Measurements from ENCODE around the gene TBX15.
"Not testable (repeated sequence)": the region's sequence is repeated elsewhere in the genome, so short reads cannot be mapped to it uniquely, and the experiment has no call there.

Gene TBX15

GRCh38 chr1:118957579-118957978 is 30.6 kb downstream of the TBX15 start:
- not testable (repeated sequence) for H3K4me1 ChIP-seq (ENCODE audit: control insufficient read depth, insufficient read depth, low read length); H3K9ac ChIP-seq (ENCODE audit: low read length in 2 of 2); H3K27ac ChIP-seq (ENCODE audit: low read length); H3K27me3 ChIP-seq (ENCODE audit: control insufficient read depth in 1 of 2, insufficient read depth in 2 of 2, low read length in 2 of 2); H3K9me3 ChIP-seq (ENCODE audit: control insufficient read depth in 2 of 2, low read length in 2 of 2); H3K36me3 ChIP-seq (ENCODE audit: control insufficient read depth in 2 of 2, insufficient read depth in 2 of 2, low read length in 2 of 2); H3K4me3 ChIP-seq (ENCODE audit: low read length in 2 of 2)

GRCh38 chr1:118954301-118954905 is 33.7 kb downstream of the TBX15 start:
- Histone ChIP-seq H3K4me3 (ENCODE audit: low read length in 2 of 2) (no peak overlapping the region), H3K36me3 (ENCODE audit: control insufficient read depth in 2 of 2, insufficient read depth in 2 of 2, low read length in 2 of 2) (no peaks in the 10 kb centered on the region), H3K9me3 (ENCODE audit: control insufficient read depth in 2 of 2, low read length in 2 of 2) (no peaks in the 10 kb centered on the region), H3K27ac (ENCODE audit: low read length) (no peak overlapping the region), H3K4me1 (ENCODE audit: control insufficient read depth, insufficient read depth, low read length) (no peaks in the 10 kb centered on the region), H3K9ac (ENCODE audit: low read length in 2 of 2) (no peak overlapping the region), H3K27me3 (ENCODE audit: control insufficient read depth in 1 of 2, insufficient read depth in 2 of 2, low read length in 2 of 2) (no peaks in the 10 kb centered on the region)

GRCh38 chr1:118951270-118951936 is 36.7 kb downstream of the TBX15 start:
- Histone ChIP-seq H3K27ac (ENCODE audit: low read length) (no peak overlapping the region), H3K9me3 (ENCODE audit: control insufficient read depth in 2 of 2, low read length in 2 of 2) (no peaks in the 10 kb centered on the region), H3K27me3 (ENCODE audit: control insufficient read depth in 1 of 2, insufficient read depth in 2 of 2, low read length in 2 of 2) (no peaks in the 10 kb centered on the region), H3K4me3 (ENCODE audit: low read length in 2 of 2) (no peak overlapping the region), H3K36me3 (ENCODE audit: control insufficient read depth in 2 of 2, insufficient read depth in 2 of 2, low read length in 2 of 2) (no peaks in the 10 kb centered on the region), H3K9ac (ENCODE audit: low read length in 2 of 2) (no peak overlapping the region), H3K4me1 (ENCODE audit: control insufficient read depth, insufficient read depth, low read length) (no peaks in the 10 kb centered on the region)

- no peak overlapping the region for H3K4me3 ChIP-seq (ENCODE audit: low read length in 2 of 2)
- H3K36me3 ChIP-seq (ENCODE audit: control insufficient read depth in 2 of 2, insufficient read depth in 2 of 2, low read length in 2 of 2), result no peaks in the 10 kb centered on the region
- no peak overlapping the region for H3K27ac ChIP-seq (ENCODE audit: low read length)
- H3K27me3 ChIP-seq (ENCODE audit: control insufficient read depth in 1 of 2, insufficient read depth in 2 of 2, low read length in 2 of 2), result no peaks in the 10 kb centered on the region
- H3K9ac ChIP-seq (ENCODE audit: low read length in 2 of 2), result no peak overlapping the region
- no peaks in the 10 kb centered on the region for H3K4me1 ChIP-seq (ENCODE audit: control insufficient read depth, insufficient read depth, low read length)
- H3K9me3 ChIP-seq (ENCODE audit: control insufficient read depth in 2 of 2, low read length in 2 of 2), result no peaks in the 10 kb centered on the region
Observed at GRCh38 chr1:118949315-118949714, 38.8 kb downstream of the TBX15 start.

- H3K4me1 ChIP-seq (ENCODE audit: control insufficient read depth, insufficient read depth, low read length), result no peaks in the 10 kb centered on the region
- no peaks in the 10 kb centered on the region for H3K27me3 ChIP-seq (ENCODE audit: control insufficient read depth in 1 of 2, insufficient read depth in 2 of 2, low read length in 2 of 2)
- H3K9ac ChIP-seq (ENCODE audit: low read length in 2 of 2), result no peak overlapping the region
- H3K9me3 ChIP-seq (ENCODE audit: control insufficient read depth in 2 of 2, low read length in 2 of 2), result no peaks in the 10 kb centered on the region
- no peak overlapping the region for H3K27ac ChIP-seq (ENCODE audit: low read length)
- H3K4me3 ChIP-seq (ENCODE audit: low read length in 2 of 2), result no peak overlapping the region
- no peaks in the 10 kb centered on the region for H3K36me3 ChIP-seq (ENCODE audit: control insufficient read depth in 2 of 2, insufficient read depth in 2 of 2, low read length in 2 of 2)
Observed at GRCh38 chr1:118948846-118949245, 39.3 kb downstream of the TBX15 start.

GRCh38 chr1:118948351-118948750 is 39.8 kb downstream of the TBX15 start:
- Histone ChIP-seq H3K9ac (ENCODE audit: low read length in 2 of 2) (no peak overlapping the region), H3K27me3 (ENCODE audit: control insufficient read depth in 1 of 2, insufficient read depth in 2 of 2, low read length in 2 of 2) (no peaks in the 10 kb centered on the region), H3K27ac (ENCODE audit: low read length) (no peak overlapping the region), H3K4me1 (ENCODE audit: control insufficient read depth, insufficient read depth, low read length) (no peaks in the 10 kb centered on the region), H3K36me3 (ENCODE audit: control insufficient read depth in 2 of 2, insufficient read depth in 2 of 2, low read length in 2 of 2) (no peaks in the 10 kb centered on the region), H3K4me3 (ENCODE audit: low read length in 2 of 2) (no peak overlapping the region), H3K9me3 (ENCODE audit: control insufficient read depth in 2 of 2, low read length in 2 of 2) (no peaks in the 10 kb centered on the region)

GRCh38 chr1:118947790-118948189 is 40.4 kb downstream of the TBX15 start:
- no peak overlapping the region for H3K4me3 ChIP-seq (ENCODE audit: low read length in 2 of 2)
- H3K9me3 ChIP-seq (ENCODE audit: control insufficient read depth in 2 of 2, low read length in 2 of 2), result no peaks in the 10 kb centered on the region
- H3K9ac ChIP-seq (ENCODE audit: low read length in 2 of 2), result no peak overlapping the region
- no peaks in the 10 kb centered on the region for H3K4me1 ChIP-seq (ENCODE audit: control insufficient read depth, insufficient read depth, low read length)
- no peak overlapping the region for H3K27ac ChIP-seq (ENCODE audit: low read length)
- H3K36me3 ChIP-seq (ENCODE audit: control insufficient read depth in 2 of 2, insufficient read depth in 2 of 2, low read length in 2 of 2), result no peaks in the 10 kb centered on the region
- no peaks in the 10 kb centered on the region for H3K27me3 ChIP-seq (ENCODE audit: control insufficient read depth in 1 of 2, insufficient read depth in 2 of 2, low read length in 2 of 2)

DNA sequence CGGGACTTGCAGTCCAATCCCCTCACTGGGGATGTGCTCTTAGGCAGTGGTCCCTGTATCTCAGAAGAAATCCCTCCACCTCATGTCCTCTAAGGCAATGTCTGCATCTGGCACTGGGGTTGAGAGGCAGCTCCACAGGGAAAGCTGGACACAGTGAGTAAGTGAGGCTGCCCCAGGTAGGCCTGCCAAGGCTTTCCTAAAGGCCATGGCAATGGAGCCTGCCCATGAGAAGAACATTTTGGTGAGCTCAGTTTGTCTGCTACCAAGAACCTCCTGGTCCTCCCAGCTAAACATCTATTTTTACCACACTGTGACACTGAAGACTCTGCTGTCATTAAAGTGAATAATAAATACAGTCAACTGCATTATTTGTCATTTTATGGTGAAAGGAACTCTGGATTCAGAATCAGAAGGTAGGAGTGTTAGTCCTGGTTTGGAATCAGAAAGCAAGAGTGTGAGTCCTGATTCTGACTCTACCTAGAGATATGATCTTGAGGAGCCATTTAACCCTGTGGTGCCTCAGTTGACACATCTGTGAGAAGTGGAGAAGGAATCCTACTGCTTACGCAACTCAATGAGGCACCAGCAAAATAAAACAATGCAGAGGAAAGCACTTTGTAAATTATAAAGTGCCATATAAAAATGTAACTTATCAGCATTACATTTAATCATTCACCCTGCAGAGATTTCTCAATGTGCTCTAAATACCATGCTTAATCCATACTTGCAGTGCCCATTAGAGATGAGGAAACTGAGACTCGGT is 41.0 kb downstream of the TBX15 start:
- Histone ChIP-seq H3K27me3 (ENCODE audit: control insufficient read depth in 1 of 2, insufficient read depth in 2 of 2, low read length in 2 of 2) (no peaks in the 10 kb centered on the region), H3K4me3 (ENCODE audit: low read length in 2 of 2) (no peak overlapping the region), H3K4me1 (ENCODE audit: control insufficient read depth, insufficient read depth, low read length) (no peaks in the 10 kb centered on the region), H3K36me3 (ENCODE audit: control insufficient read depth in 2 of 2, insufficient read depth in 2 of 2, low read length in 2 of 2) (no peaks in the 10 kb centered on the region), H3K9ac (ENCODE audit: low read length in 2 of 2) (no peak overlapping the region), H3K9me3 (ENCODE audit: control insufficient read depth in 2 of 2, low read length in 2 of 2) (no peaks in the 10 kb centered on the region), H3K27ac (ENCODE audit: low read length) (no peak overlapping the region)

DNA sequence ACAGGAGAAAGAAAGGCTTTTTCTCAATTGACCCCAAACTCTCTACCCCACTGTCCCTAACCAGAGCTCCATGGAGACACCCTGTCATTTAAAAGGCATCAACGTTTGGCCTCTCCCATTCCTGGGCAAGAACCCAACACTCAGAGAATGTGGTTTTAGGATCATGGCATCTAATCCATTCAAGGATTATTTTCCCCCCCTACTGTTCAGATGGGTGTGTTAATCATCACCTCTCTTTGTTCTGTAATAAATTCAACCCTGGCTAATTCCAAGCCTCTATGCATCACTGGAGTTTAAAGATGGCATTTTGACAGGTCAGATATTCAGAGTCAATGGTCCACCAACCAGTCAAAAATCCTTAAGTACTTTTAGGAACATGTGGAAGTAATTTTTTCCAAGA is 42.7 kb downstream of the TBX15 start:
- Histone ChIP-seq H3K27ac (ENCODE audit: low read length) (no peak overlapping the region), H3K9ac (ENCODE audit: low read length in 2 of 2) (no peak overlapping the region), H3K9me3 (ENCODE audit: control insufficient read depth in 2 of 2, low read length in 2 of 2) (no peaks in the 10 kb centered on the region), H3K4me1 (ENCODE audit: control insufficient read depth, insufficient read depth, low read length) (no peaks in the 10 kb centered on the region), H3K36me3 (ENCODE audit: control insufficient read depth in 2 of 2, insufficient read depth in 2 of 2, low read length in 2 of 2) (no peaks in the 10 kb centered on the region), H3K4me3 (ENCODE audit: low read length in 2 of 2) (no peak overlapping the region), H3K27me3 (ENCODE audit: control insufficient read depth in 1 of 2, insufficient read depth in 2 of 2, low read length in 2 of 2) (no peaks in the 10 kb centered on the region)

DNA sequence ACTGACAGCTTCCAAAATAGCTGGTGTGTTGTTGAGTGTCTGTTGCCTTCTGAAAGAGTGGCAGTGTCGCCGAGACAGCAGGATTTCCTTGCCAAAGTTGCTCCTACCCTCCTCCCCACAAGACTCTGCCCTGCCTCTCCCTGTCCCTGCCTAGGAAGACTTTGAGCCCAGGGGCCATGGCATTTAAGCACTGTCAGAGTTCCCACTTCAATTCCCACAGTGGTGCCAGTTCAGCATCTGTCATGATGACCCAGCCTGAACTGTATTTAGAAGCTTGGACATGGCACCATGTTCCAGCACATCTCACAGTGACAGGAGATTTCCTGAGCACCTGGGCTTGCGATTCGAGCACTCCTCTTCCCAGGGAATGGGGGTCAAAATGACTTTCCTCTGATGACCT is 43.6 kb downstream of the TBX15 start:
- no peak overlapping the region for H3K9ac ChIP-seq (ENCODE audit: low read length in 2 of 2)
- H3K27me3 ChIP-seq (ENCODE audit: control insufficient read depth in 1 of 2, insufficient read depth in 2 of 2, low read length in 2 of 2), result no peaks in the 10 kb centered on the region
- H3K9me3 ChIP-seq (ENCODE audit: control insufficient read depth in 2 of 2, low read length in 2 of 2), result no peaks in the 10 kb centered on the region
- no peak overlapping the region for H3K4me3 ChIP-seq (ENCODE audit: low read length in 2 of 2)
- H3K27ac ChIP-seq (ENCODE audit: low read length), result no peak overlapping the region
- no peaks in the 10 kb centered on the region for H3K36me3 ChIP-seq (ENCODE audit: control insufficient read depth in 2 of 2, insufficient read depth in 2 of 2, low read length in 2 of 2)
- no peaks in the 10 kb centered on the region for H3K4me1 ChIP-seq (ENCODE audit: control insufficient read depth, insufficient read depth, low read length)

DNA sequence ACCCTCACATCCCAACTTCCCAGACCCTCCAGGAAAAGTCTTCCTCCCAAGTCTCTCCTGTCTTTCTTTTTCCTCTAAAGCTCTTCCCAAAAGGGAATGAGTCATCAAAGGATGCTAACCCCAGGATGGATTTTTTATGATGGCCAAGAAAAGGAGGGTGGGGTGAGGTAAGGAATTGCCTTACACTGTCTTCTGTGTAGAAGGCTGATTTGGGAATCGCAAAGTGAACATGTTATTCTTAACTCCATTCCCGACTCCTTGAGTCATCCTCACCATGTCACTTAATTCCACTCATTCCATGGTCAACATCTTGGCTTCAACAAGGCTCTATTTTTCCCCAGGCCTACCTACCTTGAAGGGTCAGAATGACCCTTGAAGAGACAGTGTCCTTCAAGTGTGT is 44.0 kb downstream of the TBX15 start:
- Histone ChIP-seq H3K9me3 (ENCODE audit: control insufficient read depth in 2 of 2, low read length in 2 of 2) (no peaks in the 10 kb centered on the region), H3K4me1 (ENCODE audit: control insufficient read depth, insufficient read depth, low read length) (no peaks in the 10 kb centered on the region), H3K27me3 (ENCODE audit: control insufficient read depth in 1 of 2, insufficient read depth in 2 of 2, low read length in 2 of 2) (no peaks in the 10 kb centered on the region), H3K36me3 (ENCODE audit: control insufficient read depth in 2 of 2, insufficient read depth in 2 of 2, low read length in 2 of 2) (no peaks in the 10 kb centered on the region), H3K9ac (ENCODE audit: low read length in 2 of 2) (no peak overlapping the region), H3K4me3 (ENCODE audit: low read length in 2 of 2) (no peak overlapping the region), H3K27ac (ENCODE audit: low read length) (no peak overlapping the region)
